Measurements from ENCODE around the gene PDYN.

Gene PDYN

DNA sequence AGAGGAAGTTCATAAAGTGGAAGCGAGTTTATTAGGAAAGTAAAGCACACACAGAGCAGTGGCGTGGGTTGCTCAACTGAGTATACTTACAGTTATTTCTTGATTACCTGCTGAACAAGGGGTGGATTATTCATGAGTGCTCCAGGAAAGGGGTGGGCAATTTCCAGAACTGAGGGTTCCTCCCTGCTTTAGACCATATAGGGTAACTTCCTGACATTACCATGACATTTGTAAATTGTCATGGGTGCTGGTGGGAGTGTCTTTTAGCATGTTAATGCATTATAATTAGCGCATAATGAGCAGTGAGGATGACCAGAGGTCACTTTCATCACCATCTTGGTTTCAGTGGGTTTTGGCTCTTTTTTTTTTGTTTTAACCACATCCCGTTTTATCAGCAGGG is 29.8 kb downstream of the PDYN start:
- TF ChIP-seq ZNF70 (CRISPR knock-in tag; IDR thresholded peaks at IDR 0.05) (no peak), TCF4 (CRISPR knock-in tag; IDR thresholded peaks at IDR 0.05; ENCODE audit: borderline replicate concordance) (no peak), ARNTL (CRISPR knock-in tag; IDR thresholded peaks at IDR 0.05; ENCODE audit: borderline replicate concordance, low read depth) (no peak), ESRRG (CRISPR knock-in tag; IDR thresholded peaks at IDR 0.05) (no peak)
- TF ChIP-seq, protein P1, sequence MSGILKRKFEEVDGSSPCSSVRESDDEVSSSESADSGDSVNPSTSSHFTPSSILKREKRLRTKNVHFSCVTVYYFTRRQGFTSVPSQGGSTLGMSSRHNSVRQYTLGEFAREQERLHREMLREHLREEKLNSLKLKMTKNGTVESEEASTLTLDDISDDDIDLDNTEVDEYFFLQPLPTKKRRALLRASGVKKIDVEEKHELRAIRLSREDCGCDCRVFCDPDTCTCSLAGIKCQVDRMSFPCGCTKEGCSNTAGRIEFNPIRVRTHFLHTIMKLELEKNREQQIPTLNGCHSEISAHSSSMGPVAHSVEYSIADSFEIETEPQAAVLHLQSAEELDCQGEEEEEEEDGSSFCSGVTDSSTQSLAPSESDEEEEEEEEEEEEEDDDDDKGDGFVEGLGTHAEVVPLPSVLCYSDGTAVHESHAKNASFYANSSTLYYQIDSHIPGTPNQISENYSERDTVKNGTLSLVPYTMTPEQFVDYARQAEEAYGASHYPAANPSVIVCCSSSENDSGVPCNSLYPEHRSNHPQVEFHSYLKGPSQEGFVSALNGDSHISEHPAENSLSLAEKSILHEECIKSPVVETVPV (CRISPR knock-in tag; IDR thresholded peaks at IDR 0.05): no peak
- no peak for ATAC-seq

DNA sequence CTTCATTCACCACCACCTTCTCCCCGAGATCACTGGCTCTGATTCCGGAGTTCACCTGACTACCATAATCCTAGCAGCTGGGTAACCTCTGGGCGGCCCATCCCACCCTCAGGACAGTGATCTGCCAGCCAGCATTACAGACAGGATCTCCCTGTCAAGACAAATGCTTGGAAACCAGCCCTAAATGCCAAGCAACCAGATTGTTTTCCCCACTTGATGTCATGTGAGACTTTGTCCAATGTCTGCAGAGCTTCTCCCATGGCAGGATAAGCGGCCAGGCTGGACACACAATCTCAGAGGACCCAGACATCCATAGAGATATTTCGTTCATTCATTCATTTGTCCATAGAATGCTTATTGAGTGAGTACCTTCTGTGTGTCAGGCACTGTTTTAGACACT is 32.5 kb downstream of the PDYN start:
- TF ChIP-seq, protein P2, sequence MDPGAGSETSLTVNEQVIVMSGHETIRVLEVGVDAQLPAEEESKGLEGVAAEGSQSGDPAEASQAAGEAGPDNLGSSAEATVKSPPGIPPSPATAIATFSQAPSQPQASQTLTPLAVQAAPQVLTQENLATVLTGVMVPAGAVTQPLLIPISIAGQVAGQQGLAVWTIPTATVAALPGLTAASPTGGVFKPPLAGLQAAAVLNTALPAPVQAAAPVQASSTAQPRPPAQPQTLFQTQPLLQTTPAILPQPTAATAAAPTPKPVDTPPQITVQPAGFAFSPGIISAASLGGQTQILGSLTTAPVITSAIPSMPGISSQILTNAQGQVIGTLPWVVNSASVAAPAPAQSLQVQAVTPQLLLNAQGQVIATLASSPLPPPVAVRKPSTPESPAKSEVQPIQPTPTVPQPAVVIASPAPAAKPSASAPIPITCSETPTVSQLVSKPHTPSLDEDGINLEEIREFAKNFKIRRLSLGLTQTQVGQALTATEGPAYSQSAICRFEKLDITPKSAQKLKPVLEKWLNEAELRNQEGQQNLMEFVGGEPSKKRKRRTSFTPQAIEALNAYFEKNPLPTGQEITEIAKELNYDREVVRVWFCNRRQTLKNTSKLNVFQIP (CRISPR knock-in tag; IDR thresholded peaks at IDR 0.05; ENCODE audit: borderline replicate concordance, low read depth): no peak
- TF ChIP-seq PPARA (CRISPR knock-in tag; IDR thresholded peaks at IDR 0.05; ENCODE audit: borderline replicate concordance): no peak
- TF ChIP-seq, protein P3, sequence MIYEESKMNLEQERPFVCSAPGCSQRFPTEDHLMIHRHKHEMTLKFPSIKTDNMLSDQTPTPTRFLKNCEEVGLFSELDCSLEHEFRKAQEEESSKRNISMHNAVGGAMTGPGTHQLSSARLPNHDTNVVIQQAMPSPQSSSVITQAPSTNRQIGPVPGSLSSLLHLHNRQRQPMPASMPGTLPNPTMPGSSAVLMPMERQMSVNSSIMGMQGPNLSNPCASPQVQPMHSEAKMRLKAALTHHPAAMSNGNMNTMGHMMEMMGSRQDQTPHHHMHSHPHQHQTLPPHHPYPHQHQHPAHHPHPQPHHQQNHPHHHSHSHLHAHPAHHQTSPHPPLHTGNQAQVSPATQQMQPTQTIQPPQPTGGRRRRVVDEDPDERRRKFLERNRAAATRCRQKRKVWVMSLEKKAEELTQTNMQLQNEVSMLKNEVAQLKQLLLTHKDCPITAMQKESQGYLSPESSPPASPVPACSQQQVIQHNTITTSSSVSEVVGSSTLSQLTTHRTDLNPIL (CRISPR knock-in tag; IDR thresholded peaks at IDR 0.05; ENCODE audit: low read depth): no peak
- no peak for ATAC-seq

DNA sequence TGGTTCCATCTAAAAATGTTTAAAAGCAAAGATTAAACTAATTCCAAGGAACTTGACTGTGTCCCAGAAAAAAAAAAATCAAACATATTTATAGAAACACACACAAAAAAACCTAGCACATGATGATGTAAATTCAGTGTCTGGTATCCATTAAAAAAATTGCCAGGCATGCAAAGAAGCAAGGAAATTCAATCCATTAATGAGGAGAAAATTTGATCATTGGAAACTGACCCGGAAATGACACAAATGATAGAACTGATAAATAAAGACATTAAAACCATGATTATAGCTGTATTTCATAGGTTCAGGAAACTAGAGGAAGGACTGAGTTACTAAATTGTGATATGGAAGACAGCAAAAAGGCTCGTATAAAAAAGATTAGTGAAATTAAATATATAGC is 34.7 kb downstream of the PDYN start:
- ATAC-seq: no peak
- peak; percentile 80 for TF ChIP-seq TCF4 (CRISPR knock-in tag; IDR thresholded peaks at IDR 0.05; ENCODE audit: borderline replicate concordance)
- TF ChIP-seq, protein P3 (CRISPR knock-in tag; IDR thresholded peaks at IDR 0.05; ENCODE audit: low read depth): no peak

DNA sequence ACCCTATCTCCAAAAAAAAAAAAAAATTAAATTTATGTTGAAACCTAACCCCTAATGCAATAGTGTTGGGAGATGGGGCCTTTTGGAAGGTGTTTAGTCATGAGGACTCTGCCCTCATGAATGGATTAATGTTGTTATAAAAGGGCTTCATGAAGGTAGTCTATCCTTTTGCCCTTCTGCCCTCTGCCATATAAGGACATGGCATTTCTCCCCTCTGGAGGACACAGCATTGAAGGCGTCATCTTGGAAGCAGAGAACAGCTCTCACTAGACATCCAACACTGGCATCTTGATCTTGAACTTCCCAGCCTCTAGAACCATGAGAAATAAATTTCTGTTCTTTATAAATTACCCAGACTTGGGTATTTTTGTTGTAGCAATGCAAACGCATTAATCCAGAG is 35.4 kb downstream of the PDYN start:
- ATAC-seq: no peak
- TF ChIP-seq BACH2 (CRISPR knock-in tag; IDR thresholded peaks at IDR 0.05; ENCODE audit: borderline replicate concordance) (no peak), PPARA (CRISPR knock-in tag; IDR thresholded peaks at IDR 0.05; ENCODE audit: borderline replicate concordance) (no peak), TCF4 (CRISPR knock-in tag; IDR thresholded peaks at IDR 0.05; ENCODE audit: borderline replicate concordance) (no peak), ZNF8 (CRISPR knock-in tag; IDR thresholded peaks at IDR 0.05) (no peak), RARB (CRISPR knock-in tag; IDR thresholded peaks at IDR 0.05) (no peak), ZFP30 (CRISPR knock-in tag; IDR thresholded peaks at IDR 0.05) (no peak), GLIS3 (CRISPR knock-in tag; IDR thresholded peaks at IDR 0.05) (no peak), CSDC2 (CRISPR knock-in tag; IDR thresholded peaks at IDR 0.05) (no peak)
- TF ChIP-seq, protein P1 (CRISPR knock-in tag; IDR thresholded peaks at IDR 0.05): no peak
- TF ChIP-seq, protein P4, sequence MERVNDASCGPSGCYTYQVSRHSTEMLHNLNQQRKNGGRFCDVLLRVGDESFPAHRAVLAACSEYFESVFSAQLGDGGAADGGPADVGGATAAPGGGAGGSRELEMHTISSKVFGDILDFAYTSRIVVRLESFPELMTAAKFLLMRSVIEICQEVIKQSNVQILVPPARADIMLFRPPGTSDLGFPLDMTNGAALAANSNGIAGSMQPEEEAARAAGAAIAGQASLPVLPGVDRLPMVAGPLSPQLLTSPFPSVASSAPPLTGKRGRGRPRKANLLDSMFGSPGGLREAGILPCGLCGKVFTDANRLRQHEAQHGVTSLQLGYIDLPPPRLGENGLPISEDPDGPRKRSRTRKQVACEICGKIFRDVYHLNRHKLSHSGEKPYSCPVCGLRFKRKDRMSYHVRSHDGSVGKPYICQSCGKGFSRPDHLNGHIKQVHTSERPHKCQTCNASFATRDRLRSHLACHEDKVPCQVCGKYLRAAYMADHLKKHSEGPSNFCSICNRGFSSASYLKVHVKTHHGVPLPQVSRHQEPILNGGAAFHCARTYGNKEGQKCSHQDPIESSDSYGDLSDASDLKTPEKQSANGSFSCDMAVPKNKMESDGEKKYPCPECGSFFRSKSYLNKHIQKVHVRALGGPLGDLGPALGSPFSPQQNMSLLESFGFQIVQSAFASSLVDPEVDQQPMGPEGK (CRISPR knock-in tag; IDR thresholded peaks at IDR 0.05; ENCODE audit: borderline replicate concordance): no peak
- TF ChIP-seq, protein P5, sequence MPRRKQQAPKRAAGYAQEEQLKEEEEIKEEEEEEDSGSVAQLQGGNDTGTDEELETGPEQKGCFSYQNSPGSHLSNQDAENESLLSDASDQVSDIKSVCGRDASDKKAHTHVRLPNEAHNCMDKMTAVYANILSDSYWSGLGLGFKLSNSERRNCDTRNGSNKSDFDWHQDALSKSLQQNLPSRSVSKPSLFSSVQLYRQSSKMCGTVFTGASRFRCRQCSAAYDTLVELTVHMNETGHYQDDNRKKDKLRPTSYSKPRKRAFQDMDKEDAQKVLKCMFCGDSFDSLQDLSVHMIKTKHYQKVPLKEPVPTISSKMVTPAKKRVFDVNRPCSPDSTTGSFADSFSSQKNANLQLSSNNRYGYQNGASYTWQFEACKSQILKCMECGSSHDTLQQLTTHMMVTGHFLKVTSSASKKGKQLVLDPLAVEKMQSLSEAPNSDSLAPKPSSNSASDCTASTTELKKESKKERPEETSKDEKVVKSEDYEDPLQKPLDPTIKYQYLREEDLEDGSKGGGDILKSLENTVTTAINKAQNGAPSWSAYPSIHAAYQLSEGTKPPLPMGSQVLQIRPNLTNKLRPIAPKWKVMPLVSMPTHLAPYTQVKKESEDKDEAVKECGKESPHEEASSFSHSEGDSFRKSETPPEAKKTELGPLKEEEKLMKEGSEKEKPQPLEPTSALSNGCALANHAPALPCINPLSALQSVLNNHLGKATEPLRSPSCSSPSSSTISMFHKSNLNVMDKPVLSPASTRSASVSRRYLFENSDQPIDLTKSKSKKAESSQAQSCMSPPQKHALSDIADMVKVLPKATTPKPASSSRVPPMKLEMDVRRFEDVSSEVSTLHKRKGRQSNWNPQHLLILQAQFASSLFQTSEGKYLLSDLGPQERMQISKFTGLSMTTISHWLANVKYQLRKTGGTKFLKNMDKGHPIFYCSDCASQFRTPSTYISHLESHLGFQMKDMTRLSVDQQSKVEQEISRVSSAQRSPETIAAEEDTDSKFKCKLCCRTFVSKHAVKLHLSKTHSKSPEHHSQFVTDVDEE (CRISPR knock-in tag; IDR thresholded peaks at IDR 0.05): no peak

Measured in SK-N-SH treated with all-trans-retinoic acid at 6 μM for 48 hours (cell line).